GM12873 (cell line): ENCODE results near the gene NPAS3.

Source experiments
- TF ChIP-seq, protein P1 (sequence below): IDR thresholded peaks from 2 replicates; pipeline ENCODE4 v1.5.1; 2012; ENCODE audit warnings: low read depth, mild to moderate bottlenecking, moderate library complexity, low read length, control low read depth; ENCODE audit not compliant: insufficient read depth; ENCODE audit errors: missing control alignments

Gene NPAS3

DNA sequence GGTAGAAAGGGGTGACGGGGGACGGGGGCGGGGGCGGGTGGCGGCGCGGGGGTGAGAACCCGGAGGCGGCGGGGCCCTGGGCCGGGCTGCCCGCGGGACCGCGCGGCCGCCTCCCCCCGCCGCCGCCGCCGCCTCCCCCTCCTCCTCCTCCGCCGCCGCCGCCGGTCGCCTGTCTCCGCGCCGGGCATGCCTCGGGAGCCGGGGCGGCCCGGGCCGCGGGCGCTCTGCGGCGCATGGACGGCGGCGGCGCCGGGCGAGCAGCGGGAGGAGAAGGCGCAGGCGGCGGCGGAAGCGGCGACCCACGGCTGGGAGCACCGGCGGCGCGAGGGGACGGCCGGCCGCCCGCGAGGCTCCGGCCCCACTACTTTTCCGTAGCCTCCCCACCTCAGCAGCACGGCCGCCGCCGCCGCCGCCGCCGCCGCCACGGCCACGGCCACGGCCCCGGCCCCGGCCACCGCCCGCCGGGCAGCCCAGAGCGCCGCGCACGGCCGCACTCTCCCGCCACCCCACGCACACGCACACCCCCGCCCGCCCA, at the start of gene NPAS3:
TSS of gene NPAS3 (plus strand) at position 161 of the 535 bp plus-strand sequence.
- TF ChIP-seq, protein P1, sequence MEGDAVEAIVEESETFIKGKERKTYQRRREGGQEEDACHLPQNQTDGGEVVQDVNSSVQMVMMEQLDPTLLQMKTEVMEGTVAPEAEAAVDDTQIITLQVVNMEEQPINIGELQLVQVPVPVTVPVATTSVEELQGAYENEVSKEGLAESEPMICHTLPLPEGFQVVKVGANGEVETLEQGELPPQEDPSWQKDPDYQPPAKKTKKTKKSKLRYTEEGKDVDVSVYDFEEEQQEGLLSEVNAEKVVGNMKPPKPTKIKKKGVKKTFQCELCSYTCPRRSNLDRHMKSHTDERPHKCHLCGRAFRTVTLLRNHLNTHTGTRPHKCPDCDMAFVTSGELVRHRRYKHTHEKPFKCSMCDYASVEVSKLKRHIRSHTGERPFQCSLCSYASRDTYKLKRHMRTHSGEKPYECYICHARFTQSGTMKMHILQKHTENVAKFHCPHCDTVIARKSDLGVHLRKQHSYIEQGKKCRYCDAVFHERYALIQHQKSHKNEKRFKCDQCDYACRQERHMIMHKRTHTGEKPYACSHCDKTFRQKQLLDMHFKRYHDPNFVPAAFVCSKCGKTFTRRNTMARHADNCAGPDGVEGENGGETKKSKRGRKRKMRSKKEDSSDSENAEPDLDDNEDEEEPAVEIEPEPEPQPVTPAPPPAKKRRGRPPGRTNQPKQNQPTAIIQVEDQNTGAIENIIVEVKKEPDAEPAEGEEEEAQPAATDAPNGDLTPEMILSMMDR: no peak

DNA sequence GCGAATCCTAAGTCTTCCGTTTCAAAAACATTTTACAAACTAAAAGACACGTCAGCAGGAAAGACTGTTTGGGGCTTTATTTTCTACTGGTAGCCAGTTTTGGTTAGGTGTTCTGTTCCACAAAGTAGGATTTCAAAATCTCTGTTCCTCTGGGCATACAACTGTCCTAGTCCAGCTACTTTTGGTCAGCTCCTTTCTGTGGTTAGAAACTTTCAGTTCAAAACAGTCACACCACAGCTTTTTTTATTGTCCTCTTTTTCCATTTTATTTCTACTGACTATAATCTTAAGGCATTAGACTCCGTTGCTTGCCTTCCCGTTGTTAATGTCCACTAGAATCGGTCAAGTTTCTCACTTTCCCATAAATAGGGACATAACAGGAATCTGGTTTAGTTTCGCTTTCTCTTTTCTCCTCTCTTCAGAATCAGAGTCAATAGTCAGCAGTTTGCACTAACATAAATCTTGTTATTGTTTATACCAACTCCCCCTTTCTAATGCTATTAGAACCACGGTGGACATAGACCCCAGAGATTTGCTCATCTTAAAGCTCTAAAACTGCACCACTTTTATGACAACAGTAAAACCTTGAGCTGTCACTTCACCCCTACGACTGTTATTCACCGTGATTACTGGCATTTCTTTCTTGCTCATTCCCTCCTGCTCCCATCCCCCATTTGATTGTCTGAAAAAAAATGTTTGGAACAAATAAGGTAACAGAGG, 41.5 kb upstream of the NPAS3 start:
- TF ChIP-seq, protein P1: no peak

DNA sequence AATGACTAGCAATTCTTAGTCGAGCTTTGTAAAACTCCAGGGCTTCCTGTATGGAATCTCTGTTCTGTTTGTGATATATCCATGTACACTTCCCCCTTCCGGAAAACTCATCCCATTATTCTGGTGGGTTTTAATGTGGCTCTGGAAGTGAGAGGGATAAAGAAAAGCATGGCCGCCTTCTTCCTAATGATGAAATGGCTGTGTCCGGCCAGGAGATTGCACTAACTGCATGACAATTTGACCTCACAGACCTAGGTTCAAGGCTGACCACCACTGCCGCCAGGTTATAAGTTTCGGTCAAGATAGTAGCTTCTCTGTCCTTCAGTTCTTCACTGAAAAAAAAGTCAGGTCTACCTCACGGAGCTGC, 41.0 kb upstream of the NPAS3 start:
- TF ChIP-seq, protein P1: no peak

DNA sequence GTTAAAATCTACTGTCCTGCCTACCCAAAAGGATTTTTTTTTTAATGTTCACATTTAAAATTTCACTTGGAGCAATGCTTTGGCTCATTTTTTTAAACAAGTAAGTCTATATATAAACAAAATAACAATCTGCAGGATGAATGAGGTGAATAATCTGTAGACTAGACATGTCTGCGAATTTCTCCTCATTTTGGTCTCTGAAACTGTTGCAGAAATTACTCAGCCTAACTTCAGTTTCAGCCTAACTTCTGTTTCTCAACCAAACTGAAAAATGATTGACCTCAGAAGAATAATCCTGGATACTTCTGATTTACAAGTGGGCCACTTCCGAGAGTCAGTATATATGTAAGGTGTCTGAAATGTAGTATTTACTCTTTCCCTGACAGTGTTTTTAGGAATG, 39.8 kb upstream of the NPAS3 start:
- TF ChIP-seq, protein P1: no peak

DNA sequence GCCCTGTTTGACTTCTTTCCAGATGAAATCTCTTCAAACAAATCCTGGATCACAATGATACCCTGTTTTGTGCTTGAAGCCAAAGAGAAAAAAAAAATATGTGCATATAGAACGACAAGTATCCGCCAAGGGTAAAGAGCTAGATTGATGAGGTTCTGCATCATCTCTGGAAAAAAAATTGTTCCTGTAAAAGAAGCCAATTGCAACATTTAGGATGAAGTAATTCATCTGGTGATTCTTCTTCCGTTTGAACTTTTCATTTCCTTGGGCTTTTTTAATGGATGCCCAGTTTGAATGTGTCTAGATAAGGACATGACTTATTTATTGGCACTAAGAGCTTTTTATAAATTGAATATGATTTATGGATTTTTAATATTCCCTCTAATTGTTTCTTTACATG, 38.1 kb upstream of the NPAS3 start:
- TF ChIP-seq, protein P1: no peak

DNA sequence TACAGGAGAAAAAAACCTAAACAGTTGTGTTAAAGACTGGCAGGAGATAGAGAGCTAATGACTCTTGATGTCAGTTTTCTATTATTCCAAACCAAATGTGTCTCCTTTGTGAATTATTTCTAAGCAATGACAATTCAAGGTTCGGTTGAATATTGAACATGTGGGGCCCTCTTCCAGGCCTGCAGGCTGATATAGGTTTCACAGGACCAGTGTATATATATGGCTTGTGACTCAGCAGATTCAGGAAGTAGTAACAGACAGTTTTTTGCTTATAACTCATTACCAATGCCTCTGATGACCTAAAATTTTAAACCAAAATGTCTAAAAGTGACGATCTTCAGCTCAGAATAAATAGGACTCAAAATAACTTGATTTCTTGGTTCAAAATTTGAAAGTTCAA, 33.7 kb upstream of the NPAS3 start:
- TF ChIP-seq, protein P1: no peak

DNA sequence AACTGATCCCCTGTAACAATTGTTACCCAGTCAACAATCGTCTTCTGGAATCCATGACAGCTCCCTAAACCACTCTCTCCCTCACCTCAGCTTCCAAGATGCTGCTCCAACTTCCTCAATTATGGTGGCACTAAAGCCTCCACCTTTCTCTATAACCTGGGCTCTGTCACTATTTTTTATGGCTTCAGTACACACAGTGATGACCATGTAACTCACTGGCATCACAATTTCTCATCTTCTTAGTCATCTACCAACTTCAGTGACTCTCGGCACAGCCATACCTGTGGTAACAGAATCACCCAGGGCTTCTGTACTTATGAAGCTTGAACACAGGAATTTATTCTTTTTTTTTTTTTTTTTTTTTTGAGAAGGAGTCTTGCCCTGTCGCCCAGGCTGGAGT, 32.0 kb upstream of the NPAS3 start:
- TF ChIP-seq, protein P1: no peak
